Measurements from ENCODE around the gene COPS2. TPM values are rescaled to one million over a fixed set of nuclear protein-coding genes. Genes with fewer than 3 reads are reported as not detected.

Gene COPS2
- total RNA-seq, 5 donors from 2014 or later (not counting 1 experiment from before 2014, with no cell fraction given) = 41.3 to 104 (median 45.6) TPM

- peak overlapping the region; percentile 99 to 100 (median 100) for H3K4me3 Mint-ChIP-seq
- H3K9me3 Mint-ChIP-seq = no peaks in the 10 kb centered on the region
- Histone ChIP-seq H3K27me3 (replicated peaks in 1 of 2; ENCODE audit: control insufficient read depth in 2 of 2, extremely low read depth in 1 of 2, insufficient read depth in 2 of 2, low read length in 1 of 2) (no peaks in the 10 kb centered on the region), H3K4me3 (ENCODE audit: control insufficient read depth in 1 of 2, extremely low read depth in 1 of 2, low read length in 1 of 2) (peak overlapping the region; percentile 88 to 94), H3K9me3 (no peaks in the 10 kb centered on the region), H3K27ac (ENCODE audit: low read length) (peak overlapping the region; percentile 91), H3K36me3 (ENCODE audit: control insufficient read depth in 2 of 2, extremely low read depth in 1 of 2, insufficient read depth in 1 of 2, low read length in 1 of 2) (peaks cover 0 to 2% of the 10 kb centered on the region in 2 donors), H3K4me1 (ENCODE audit: control insufficient read depth in 1 of 2, extremely low read depth in 1 of 2, insufficient read depth in 2 of 2, low read length in 2 of 2) (peaks cover 8 to 17% of the 10 kb centered on the region in 2 experiments)
- no peaks in the 10 kb centered on the region for H3K27me3 Mint-ChIP-seq
- H3K27ac Mint-ChIP-seq = peak overlapping the region; percentile 97 to 98
- DNase-seq (no peak), ATAC-seq (replicated peaks in 1 of 4) (no peak)
- ChIA-PET POLR2A (interaction anchor here (0.7 to 2.2 kb wide), 5 partner anchors 15 to 1199 kb away, joined by 3 to 19 read pairs (median 4); partner anchors contain the start of genes EID1 (in 2 of the 2) and GALK2 (in 1 of the 2)), CTCF (interaction anchor here in 1 of 2 donors (1.3 to 2.0 kb wide), 3 partner anchors 15 to 344 kb away, joined by 4 to 9 read pairs (median 7); partner anchors contain the start of genes CEP152, GALK2 and SECISBP2L)
- peaks cover 3% of the 10 kb centered on the region for H3K36me3 Mint-ChIP-seq
- H3K4me1 Mint-ChIP-seq = peaks cover 59 to 64% (median 61%) of the 10 kb centered on the region in 3 donors
- WGBS (ENCODE audit: insufficient coverage) = 2% methylated on average over 6 of the region's 7 CpGs
Measured at GRCh38 chr15:49154799-49155109, 645 bp downstream of the COPS2 start.

GRCh38 chr15:49154359-49154758 is 1.0 kb downstream of the COPS2 start:
- peaks cover 63 to 68% (median 65%) of the 10 kb centered on the region in 3 donors for H3K4me1 Mint-ChIP-seq
- H3K27ac Mint-ChIP-seq = peak overlapping the region in 1 of 2 donors; percentile 3
- ChIA-PET CTCF (interaction anchor here in 1 of 2 donors (1.9 to 2.0 kb wide), 2 partner anchors 16 to 109 kb away, joined by 7 to 9 read pairs; partner anchors contain the start of genes GALK2 and SECISBP2L), POLR2A (interaction anchor here (0.7 to 1.8 kb wide), 2 partner anchors 276 to 277 kb away, joined by 3 to 7 read pairs; partner anchors contain the start of gene EID1 (in 2 of the 2))
- H3K36me3 Mint-ChIP-seq = peaks cover 3% of the 10 kb centered on the region
- peaks cover 8 to 19% of the 10 kb centered on the region in 2 experiments for H3K4me1 ChIP-seq (ENCODE audit: control insufficient read depth in 1 of 2, extremely low read depth in 1 of 2, insufficient read depth in 2 of 2, low read length in 2 of 2)
- H3K9me3 ChIP-seq = no peaks in the 10 kb centered on the region
- ATAC-seq (replicated peaks in 1 of 4) = no peak
- 0% methylated on average over 3 of the region's 8 CpGs for WGBS (ENCODE audit: insufficient coverage)
- H3K36me3 ChIP-seq (ENCODE audit: control insufficient read depth in 2 of 2, extremely low read depth in 1 of 2, insufficient read depth in 1 of 2, low read length in 1 of 2) = peaks cover 0 to 2% of the 10 kb centered on the region in 2 donors
- peak overlapping the region; percentile 91 for H3K27ac ChIP-seq (ENCODE audit: low read length)
- no peaks in the 10 kb centered on the region for H3K27me3 ChIP-seq (replicated peaks in 1 of 2; ENCODE audit: control insufficient read depth in 2 of 2, extremely low read depth in 1 of 2, insufficient read depth in 2 of 2, low read length in 1 of 2)
- H3K27me3 Mint-ChIP-seq = no peaks in the 10 kb centered on the region
- H3K9me3 Mint-ChIP-seq = no peaks in the 10 kb centered on the region
- DNase-seq = no peak
- H3K4me3 Mint-ChIP-seq = peak overlapping the region; percentile 99 to 100 (median 100)
- H3K4me3 ChIP-seq (ENCODE audit: control insufficient read depth in 1 of 2, extremely low read depth in 1 of 2, low read length in 1 of 2) = peak overlapping the region; percentile 88 to 94

GRCh38 chr15:49152552-49153312 is 2.7 kb downstream of the COPS2 start:
- no peak for ATAC-seq (replicated peaks in 1 of 4)
- no peak overlapping the region for H3K27ac Mint-ChIP-seq
- 83% methylated on average over 1 of the region's 9 CpGs for WGBS (ENCODE audit: insufficient coverage)
- no peaks in the 10 kb centered on the region for H3K27me3 Mint-ChIP-seq
- Histone ChIP-seq H3K36me3 (ENCODE audit: control insufficient read depth in 2 of 2, extremely low read depth in 1 of 2, insufficient read depth in 1 of 2, low read length in 1 of 2) (peaks cover 0 to 2% of the 10 kb centered on the region in 2 donors), H3K4me1 (ENCODE audit: control insufficient read depth in 1 of 2, extremely low read depth in 1 of 2, insufficient read depth in 2 of 2, low read length in 2 of 2) (peaks cover 8 to 19% of the 10 kb centered on the region in 2 experiments), H3K4me3 (ENCODE audit: control insufficient read depth in 1 of 2, extremely low read depth in 1 of 2, low read length in 1 of 2) (no peak overlapping the region), H3K27ac (ENCODE audit: low read length) (no peak overlapping the region), H3K27me3 (replicated peaks in 1 of 2; ENCODE audit: control insufficient read depth in 2 of 2, extremely low read depth in 1 of 2, insufficient read depth in 2 of 2, low read length in 1 of 2) (no peaks in the 10 kb centered on the region), H3K9me3 (no peaks in the 10 kb centered on the region)
- peaks cover 76 to 77% (median 76%) of the 10 kb centered on the region in 3 donors for H3K4me1 Mint-ChIP-seq
- H3K4me3 Mint-ChIP-seq = peak overlapping the region; percentile 56 to 100 (median 99)
- ChIA-PET CTCF (interaction anchor here in 1 of 2 donors (0.7 to 1.1 kb wide), 2 partner anchors 11 to 14 kb away, joined by 4 to 6 read pairs; no protein-coding TSS in a partner anchor), POLR2A (interaction anchor here (0.5 to 0.7 kb wide), 2 partner anchors 121 to 899 kb away, joined by 4 to 6 read pairs; no protein-coding TSS in a partner anchor)
- peaks cover 10% of the 10 kb centered on the region for H3K36me3 Mint-ChIP-seq
- DNase-seq = no peak
- H3K9me3 Mint-ChIP-seq = no peaks in the 10 kb centered on the region

GRCh38 chr15:49151831-49152230 is 3.6 kb downstream of the COPS2 start:
- DNase-seq (no peak), ATAC-seq (replicated peaks in 1 of 4) (no peak)
- Histone ChIP-seq H3K27me3 (replicated peaks in 1 of 2; ENCODE audit: control insufficient read depth in 2 of 2, extremely low read depth in 1 of 2, insufficient read depth in 2 of 2, low read length in 1 of 2) (no peaks in the 10 kb centered on the region), H3K4me3 (ENCODE audit: control insufficient read depth in 1 of 2, extremely low read depth in 1 of 2, low read length in 1 of 2) (no peak overlapping the region), H3K36me3 (ENCODE audit: control insufficient read depth in 2 of 2, extremely low read depth in 1 of 2, insufficient read depth in 1 of 2, low read length in 1 of 2) (peaks cover 0 to 2% of the 10 kb centered on the region in 2 donors), H3K27ac (ENCODE audit: low read length) (no peak overlapping the region), H3K4me1 (ENCODE audit: control insufficient read depth in 1 of 2, extremely low read depth in 1 of 2, insufficient read depth in 2 of 2, low read length in 2 of 2) (peaks cover 8 to 23% of the 10 kb centered on the region in 2 experiments), H3K9me3 (no peaks in the 10 kb centered on the region)
- Mint-ChIP-seq H3K4me3 (no peak overlapping the region), H3K27me3 (no peaks in the 10 kb centered on the region), H3K4me1 (peaks cover 76 to 78% (median 76%) of the 10 kb centered on the region in 3 donors), H3K9me3 (no peaks in the 10 kb centered on the region), H3K36me3 (peaks cover 10% of the 10 kb centered on the region), H3K27ac (no peak overlapping the region)
- CTCF ChIA-PET = interaction anchor here (0.7 to 1.2 kb wide), 3 partner anchors 15 to 1177 kb away, joined by 3 to 6 read pairs (median 5); no protein-coding TSS in a partner anchor
- no CpG with 5 or more reads among the region's 3 CpGs for WGBS (ENCODE audit: insufficient coverage)
- POLR2A ChIA-PET = interaction anchor here in 1 of 2 donors (0.6 to 0.7 kb wide), 2 partner anchors 29 to 900 kb away, joined by 3 to 6 read pairs; no protein-coding TSS in a partner anchor

- no peaks in the 10 kb centered on the region for H3K27me3 ChIP-seq (replicated peaks in 1 of 2; ENCODE audit: control insufficient read depth in 2 of 2, extremely low read depth in 1 of 2, insufficient read depth in 2 of 2, low read length in 1 of 2)
- no peak overlapping the region for H3K4me3 ChIP-seq (ENCODE audit: control insufficient read depth in 1 of 2, extremely low read depth in 1 of 2, low read length in 1 of 2)
- WGBS (ENCODE audit: insufficient coverage) = no CpG with 5 or more reads among the region's 1 CpG
- Mint-ChIP-seq H3K36me3 (peaks cover 11% of the 10 kb centered on the region), H3K27ac (no peak overlapping the region), H3K4me1 (peaks cover 66 to 71% (median 66%) of the 10 kb centered on the region in 3 donors), H3K27me3 (no peaks in the 10 kb centered on the region), H3K9me3 (no peaks in the 10 kb centered on the region), H3K4me3 (peak overlapping the region in 1 of 3 donors; percentile 15)
- H3K27ac ChIP-seq (ENCODE audit: low read length) = no peak overlapping the region
- H3K4me1 ChIP-seq (ENCODE audit: control insufficient read depth in 1 of 2, extremely low read depth in 1 of 2, insufficient read depth in 2 of 2, low read length in 2 of 2) = peaks cover 3 to 11% of the 10 kb centered on the region in 2 experiments
- DNase-seq (no peak), ATAC-seq (replicated peaks in 1 of 4) (no peak)
- POLR2A ChIA-PET = no interaction called here
- no peaks in the 10 kb centered on the region for H3K9me3 ChIP-seq
- H3K36me3 ChIP-seq (ENCODE audit: control insufficient read depth in 2 of 2, extremely low read depth in 1 of 2, insufficient read depth in 1 of 2, low read length in 1 of 2) = peaks cover 0 to 8% of the 10 kb centered on the region in 2 donors
- CTCF ChIA-PET = interaction anchor here in 1 of 2 donors (0.5 kb wide), 1 partner anchor 31 kb away, joined by 7 read pairs; no protein-coding TSS in a partner anchor
Measured at GRCh38 chr15:49148727-49149126, 6.7 kb downstream of the COPS2 start.

- H3K4me1 ChIP-seq (ENCODE audit: control insufficient read depth in 1 of 2, extremely low read depth in 1 of 2, insufficient read depth in 2 of 2, low read length in 2 of 2) = peaks cover 3 to 6% of the 10 kb centered on the region in 2 experiments
- H3K27ac ChIP-seq (ENCODE audit: low read length) = no peak overlapping the region
- peaks cover 0 to 13% of the 10 kb centered on the region in 2 donors for H3K36me3 ChIP-seq (ENCODE audit: control insufficient read depth in 2 of 2, extremely low read depth in 1 of 2, insufficient read depth in 1 of 2, low read length in 1 of 2)
- Mint-ChIP-seq H3K9me3 (no peaks in the 10 kb centered on the region), H3K36me3 (peaks cover 13% of the 10 kb centered on the region), H3K4me1 (peaks cover 62 to 68% (median 62%) of the 10 kb centered on the region in 3 donors), H3K27ac (no peak overlapping the region), H3K27me3 (no peaks in the 10 kb centered on the region), H3K4me3 (peak overlapping the region in 1 of 3 donors; percentile 15)
- H3K27me3 ChIP-seq (replicated peaks in 1 of 2; ENCODE audit: control insufficient read depth in 2 of 2, extremely low read depth in 1 of 2, insufficient read depth in 2 of 2, low read length in 1 of 2) = no peaks in the 10 kb centered on the region
- DNase-seq (no peak), ATAC-seq (replicated peaks in 1 of 4) (no peak)
- no peak overlapping the region for H3K4me3 ChIP-seq (ENCODE audit: control insufficient read depth in 1 of 2, extremely low read depth in 1 of 2, low read length in 1 of 2)
- WGBS (ENCODE audit: insufficient coverage) = 87% methylated on average over 1 of the region's 1 CpG
- ChIA-PET CTCF (interaction anchor here in 1 of 2 donors (0.5 kb wide), 1 partner anchor 30 kb away, joined by 7 read pairs; no protein-coding TSS in a partner anchor), POLR2A (interaction anchor here in 1 of 2 donors (0.6 kb wide), 1 partner anchor 9 kb away, joined by 5 read pairs; no protein-coding TSS in a partner anchor)
- H3K9me3 ChIP-seq = no peaks in the 10 kb centered on the region
Measured at GRCh38 chr15:49148298-49148697, 7.1 kb downstream of the COPS2 start.

Measured in T-cell (primary cell).